Gastroesophageal sphincter (tissue), 4 donors: Measurements from ENCODE around the gene LAMB1. TPM values are rescaled to one million over a fixed set of nuclear protein-coding genes. Genes with fewer than 3 reads are reported as not detected.
A peak's percentile ranks its signal among the peaks of the same experiment; 100 is the strongest.

Experiments used
- ATAC-seq: fragments of 150-250 bp; one replicate; pipeline ENCODE4 v1.9.1; 2016; ENCODE audit warnings: mild to moderate bottlenecking, moderate library complexity
- H3K27ac ChIP-seq, 4 donors: fragments of 200-600 bp; sonication (generic) in 3 of 4; 1 replicate in 3 of 4; 2 replicates in 1 of 4; pipeline ENCODE4 v1.5.1; 2016 to 2019
- H3K27me3 ChIP-seq: fragments of 200-600 bp; sonication (generic); one replicate; pipeline ENCODE4 v1.5.1; 2019
- H3K36me3 ChIP-seq, 2 donors: fragments of 200-600 bp; sonication (generic); one replicate each; pipeline ENCODE4 v1.5.1; 2019; ENCODE audit warnings: control low read depth in 1 of 2
- H3K4me1 ChIP-seq, 3 donors: fragments of 200-600 bp; sonication (generic); 1 replicate in 2 of 3; 2 replicates in 1 of 3; pipeline ENCODE4 v1.5.1; 2016 to 2019; ENCODE audit warnings: control low read depth in 2 of 3
- H3K4me3 ChIP-seq, 2 donors: fragments of 200-600 bp; sonication (generic); one replicate each; pipeline ENCODE4 v1.5.1; 2019; ENCODE audit warnings: mild to moderate bottlenecking in 1 of 2, moderate library complexity in 1 of 2
- H3K9me3 ChIP-seq, 3 donors: fragments of 200-600 bp; sonication (generic); one replicate each; pipeline ENCODE4 v1.5.1; 2017 to 2019; ENCODE audit warnings: control low read depth in 2 of 3
- CTCF ChIP-seq, 4 experiments: fragments of 200-600 bp in 2 of 4; fragments of 450-650 bp in 2 of 4; sonication (generic) in 1 of 4; IDR thresholded peaks; one replicate each; pipeline ENCODE4 v1.5.1; 2017 to 2019; ENCODE audit warnings: antibody characterized with exemption in 4 of 4, mild to moderate bottlenecking in 2 of 4, moderate library complexity in 2 of 4
- EP300 ChIP-seq: sonication (generic); formaldehyde crosslinking; IDR thresholded peaks from one replicate; pipeline ENCODE4 v1.6.1; 2017; ENCODE audit warnings: antibody characterized with exemption, mild to moderate bottlenecking
- POLR2A ChIP-seq, 2 donors: fragments of 450-650 bp; IDR thresholded peaks; one replicate each; pipeline ENCODE4 v1.6.1; 2017; ENCODE audit warnings: antibody characterized with exemption in 2 of 2, mild to moderate bottlenecking in 2 of 2, moderate library complexity in 1 of 2
- POLR2AphosphoS5 ChIP-seq: sonication (generic); formaldehyde crosslinking; IDR thresholded peaks from one replicate; pipeline ENCODE4 v1.6.1; 2017; ENCODE audit warnings: antibody characterized with exemption
- WGBS, 2 donors: methylation state at CpG; one replicate each; pipeline ENCODE4 v1.1.5; 2018; ENCODE audit warnings: low coverage in 1 of 2; 5-methylcytosine and 5-hydroxymethylcytosine counted together
- total RNA-seq, 4 donors: library from RNA; depleted of rRNA; stranded (reverse); fragments of >200 nt; gene quantifications; one replicate each; pipeline ENCODE4 v1.1.0, GENCODE V29; 2016

Gene LAMB1
- total RNA-seq, 4 donors from 2014 or later = 130 to 193 (median 179) TPM

- Histone ChIP-seq H3K27me3 (no peaks in the 10 kb centered on the region), H3K9me3 (no peaks in the 10 kb centered on the region), H3K4me3 (no peak overlapping the region), H3K4me1 (peaks cover 13 to 58% (median 16%) of the 10 kb centered on the region in 3 donors), H3K36me3 (peaks cover 0 to 45% of the 10 kb centered on the region in 2 donors), H3K27ac (peak overlapping the region in 3 of 4 donors; percentile 9 to 82 (median 21))
- TF ChIP-seq POLR2AphosphoS5 (no peak), POLR2A (IDR thresholded peaks at IDR 0.05) (no peak), EP300 (no peak), CTCF (IDR thresholded peaks at IDR 0.05) (no peak)
- ATAC-seq = no peak
- 76 to 83% methylated on average over 3 of the region's 3 CpGs for WGBS, 2 donors
Measured at GRCh38 chr7:107968449-107968848, 34.5 kb downstream of the LAMB1 start.

- Histone ChIP-seq H3K27ac (peak overlapping the region in 3 of 4 donors; percentile 39 to 82 (median 66)), H3K27me3 (no peaks in the 10 kb centered on the region), H3K4me1 (peaks cover 8 to 47% (median 11%) of the 10 kb centered on the region in 3 donors), H3K9me3 (no peaks in the 10 kb centered on the region), H3K36me3 (peaks cover 0 to 45% of the 10 kb centered on the region in 2 donors), H3K4me3 (no peak overlapping the region)
- no peak for TF ChIP-seq CTCF (IDR thresholded peaks at IDR 0.05)
- TF ChIP-seq POLR2AphosphoS5 = no peak
- no peak for TF ChIP-seq POLR2A (IDR thresholded peaks at IDR 0.05)
- no peak for TF ChIP-seq EP300
- WGBS, 2 donors = 86 to 88% methylated on average over 2 to 4 of the region's 4 CpGs
- no peak for ATAC-seq
Measured at GRCh38 chr7:107967420-107967819, 35.5 kb downstream of the LAMB1 start.

- H3K9me3 ChIP-seq = no peaks in the 10 kb centered on the region
- H3K27ac ChIP-seq = peak overlapping the region in 3 of 4 donors; percentile 39 to 82 (median 66)
- ATAC-seq = peak; percentile 8
- H3K4me1 ChIP-seq = peaks cover 8 to 47% (median 12%) of the 10 kb centered on the region in 3 donors
- 43 to 100% methylated on average over 1 to 3 of the region's 4 CpGs for WGBS, 2 donors
- no peak overlapping the region for H3K4me3 ChIP-seq
- TF ChIP-seq POLR2AphosphoS5 (no peak), CTCF (IDR thresholded peaks at IDR 0.05) (no peak), POLR2A (IDR thresholded peaks at IDR 0.05) (no peak), EP300 (no peak)
- no peaks in the 10 kb centered on the region for H3K27me3 ChIP-seq
- H3K36me3 ChIP-seq = peaks cover 0 to 51% of the 10 kb centered on the region in 2 donors
Measured at GRCh38 chr7:107966711-107967110, 36.2 kb downstream of the LAMB1 start.

- Histone ChIP-seq H3K27me3 (no peaks in the 10 kb centered on the region), H3K4me3 (no peak overlapping the region), H3K4me1 (peaks cover 1 to 47% (median 20%) of the 10 kb centered on the region in 3 donors), H3K36me3 (peaks cover 0 to 65% of the 10 kb centered on the region in 2 donors), H3K27ac (peak overlapping the region in 3 of 4 donors; percentile 22 to 39 (median 37)), H3K9me3 (no peaks in the 10 kb centered on the region)
- WGBS, 2 donors = 95 to 100% methylated on average over 1 to 7 of the region's 11 CpGs
- ATAC-seq = no peak
- TF ChIP-seq EP300 (no peak), POLR2AphosphoS5 (no peak), CTCF (IDR thresholded peaks at IDR 0.05) (no peak)
Measured at GRCh38 chr7:107964510-107964909, 38.5 kb downstream of the LAMB1 start.

GRCh38 chr7:107962817-107963216, 40.1 kb downstream of the LAMB1 start:
- TF ChIP-seq EP300 = no peak
- TF ChIP-seq POLR2AphosphoS5 = no peak
- TF ChIP-seq CTCF (IDR thresholded peaks at IDR 0.05) = no peak
- TF ChIP-seq POLR2A (IDR thresholded peaks at IDR 0.05) = no peak
- Histone ChIP-seq H3K4me1 (peaks cover 10 to 59% (median 32%) of the 10 kb centered on the region in 3 donors), H3K27ac (peak overlapping the region in 3 of 4 donors; percentile 8 to 81 (median 46)), H3K9me3 (no peaks in the 10 kb centered on the region), H3K36me3 (peaks cover 0 to 71% of the 10 kb centered on the region in 2 donors), H3K27me3 (no peaks in the 10 kb centered on the region), H3K4me3 (no peak overlapping the region)
- 84 to 86% methylated on average over 9 of the region's 9 CpGs for WGBS, 2 donors
- no peak for ATAC-seq
